ENCODE measurements around the gene NPB. TPM values are rescaled to one million over a fixed set of nuclear protein-coding genes. Genes with fewer than 3 reads are reported as not detected.

NPB gene
- total and polyA plus RNA-seq, 4 donors, result 0.15 to 0.92 (median 0.55) TPM

- TF ChIP-seq NR2F2 (IDR thresholded peaks at IDR 0.05), result no peak
- TF ChIP-seq JUND (IDR thresholded peaks at IDR 0.05), result no peak
- TF ChIP-seq HNF4A (conservative IDR thresholded peaks at IDR 0.05), result peak; percentile 78 to 96
- peak in 1 of 2 donors; percentile 82 for TF ChIP-seq RXRA (IDR thresholded peaks at IDR 0.05)
- peak; percentile 99 for TF ChIP-seq REST (IDR thresholded peaks at IDR 0.05)
- peak; percentile 70 for TF ChIP-seq SP1 (IDR thresholded peaks at IDR 0.05)
- no peak for TF ChIP-seq GABPA (IDR thresholded peaks at IDR 0.05 in 1 of 2, conservative IDR thresholded peaks at IDR 0.05 in 1 of 2)
- no peak for TF ChIP-seq TAF1 (conservative IDR thresholded peaks at IDR 0.05)
- TF ChIP-seq FOXA2 (IDR thresholded peaks at IDR 0.05), result no peak
- TF ChIP-seq HNF4G (IDR thresholded peaks at IDR 0.05), result peak; percentile 85
These were observed 28.4 kb downstream of the NPB start for GRCh38 chr17:81930142-81931125.

GRCh38 chr17:81931189-81931556, 29.1 kb downstream of the NPB start:
- H3K4me3 ChIP-seq (ENCODE audit: low read depth in 1 of 3, low read length in 3 of 3), result no peak overlapping the region
- no peak for DNase-seq (ENCODE audit: low spot score)
- WGBS, result 81% methylated on average over 13 of the region's 13 CpGs
- no peaks in the 10 kb centered on the region for H3K27me3 ChIP-seq (ENCODE audit: control insufficient read depth in 4 of 4, insufficient read depth in 4 of 4, low read length in 3 of 4)
- H3K36me3 ChIP-seq (ENCODE audit: control insufficient read depth in 4 of 4, insufficient read depth in 3 of 4, low read depth in 1 of 4, low read length in 3 of 4), result no peaks in the 10 kb centered on the region
- H3K9ac ChIP-seq (ENCODE audit: low read depth in 1 of 2, low read length in 2 of 2), result no peak overlapping the region
- peaks cover 4 to 31% (median 12%) of the 10 kb centered on the region in 4 donors for H3K4me1 ChIP-seq (ENCODE audit: control insufficient read depth in 4 of 4, insufficient read depth in 4 of 4, low read length in 3 of 4)
- H3K9me3 ChIP-seq (ENCODE audit: control insufficient read depth in 4 of 4, low read length in 3 of 4), result no peaks in the 10 kb centered on the region
- TF ChIP-seq ZBTB33 (IDR thresholded peaks at IDR 0.05), result no peak
- no peak for TF ChIP-seq HNF4G (IDR thresholded peaks at IDR 0.05)
- TF ChIP-seq EGR1 (IDR thresholded peaks at IDR 0.05; ENCODE audit: low read depth in 2 of 2), result no peak
- no peak for TF ChIP-seq TAF1 (conservative IDR thresholded peaks at IDR 0.05)
- TF ChIP-seq RXRA (IDR thresholded peaks at IDR 0.05), result no peak
- no peak for TF ChIP-seq YY1 (IDR thresholded peaks at IDR 0.05)
- TF ChIP-seq HNF4A (conservative IDR thresholded peaks at IDR 0.05), result no peak
- TF ChIP-seq JUND (IDR thresholded peaks at IDR 0.05), result no peak
- no peak for TF ChIP-seq GABPA (IDR thresholded peaks at IDR 0.05 in 1 of 2, conservative IDR thresholded peaks at IDR 0.05 in 1 of 2)
- TF ChIP-seq RAD21 (IDR thresholded peaks at IDR 0.05), result no peak
- TF ChIP-seq MAX (IDR thresholded peaks at IDR 0.05), result no peak
- no peak for TF ChIP-seq CTCF (IDR thresholded peaks at IDR 0.05; ENCODE audit: low read depth, low read length, missing input control)
- TF ChIP-seq FOXA2 (IDR thresholded peaks at IDR 0.05), result no peak
- TF ChIP-seq ATF3 (IDR thresholded peaks at IDR 0.05), result no peak
- TF ChIP-seq REST (IDR thresholded peaks at IDR 0.05), result no peak
- TF ChIP-seq SP1 (IDR thresholded peaks at IDR 0.05), result no peak
- TF ChIP-seq FOXA1 (IDR thresholded peaks at IDR 0.05), result no peak
- TF ChIP-seq NR2F2 (IDR thresholded peaks at IDR 0.05), result no peak
- H3K27ac ChIP-seq (ENCODE audit: low read depth in 1 of 2, low read length in 2 of 2), result no peak overlapping the region

More at GRCh38 chr17:81930142-81931125, 28.4 kb downstream of the NPB start:
- no peak overlapping the region for H3K27ac ChIP-seq (ENCODE audit: low read depth in 1 of 2, low read length in 2 of 2)
- H3K4me3 ChIP-seq (ENCODE audit: low read depth in 1 of 3, low read length in 3 of 3), result no peak overlapping the region
- no peaks in the 10 kb centered on the region for H3K9me3 ChIP-seq (ENCODE audit: control insufficient read depth in 4 of 4, low read length in 3 of 4)
- no peaks in the 10 kb centered on the region for H3K27me3 ChIP-seq (ENCODE audit: control insufficient read depth in 4 of 4, insufficient read depth in 4 of 4, low read length in 3 of 4)
- no peaks in the 10 kb centered on the region for H3K36me3 ChIP-seq (ENCODE audit: control insufficient read depth in 4 of 4, insufficient read depth in 3 of 4, low read depth in 1 of 4, low read length in 3 of 4)
- H3K4me1 ChIP-seq (ENCODE audit: control insufficient read depth in 4 of 4, insufficient read depth in 4 of 4, low read length in 3 of 4), result peaks cover 9 to 38% (median 17%) of the 10 kb centered on the region in 4 donors
- 65% methylated on average over 20 of the region's 20 CpGs for WGBS
- no peak overlapping the region for H3K9ac ChIP-seq (ENCODE audit: low read depth in 1 of 2, low read length in 2 of 2)
- no peak for DNase-seq (ENCODE audit: low spot score)

Data from liver (tissue), 9 donors.